HK-2 (cell line): Measurements from ENCODE around the gene CTSH.
A peak's percentile ranks its signal among the peaks of the same experiment; 100 is the strongest.
"Not testable (repeated sequence)": the region's sequence is repeated elsewhere in the genome, so short reads cannot be mapped to it uniquely, and the experiment has no call there.

Source experiments
- DNase-seq: peaks from one replicate; pipeline ENCODE4 v3.0.0-alpha.2; 2018; ENCODE audit not compliant: unreplicated experiment

Gene CTSH

DNA sequence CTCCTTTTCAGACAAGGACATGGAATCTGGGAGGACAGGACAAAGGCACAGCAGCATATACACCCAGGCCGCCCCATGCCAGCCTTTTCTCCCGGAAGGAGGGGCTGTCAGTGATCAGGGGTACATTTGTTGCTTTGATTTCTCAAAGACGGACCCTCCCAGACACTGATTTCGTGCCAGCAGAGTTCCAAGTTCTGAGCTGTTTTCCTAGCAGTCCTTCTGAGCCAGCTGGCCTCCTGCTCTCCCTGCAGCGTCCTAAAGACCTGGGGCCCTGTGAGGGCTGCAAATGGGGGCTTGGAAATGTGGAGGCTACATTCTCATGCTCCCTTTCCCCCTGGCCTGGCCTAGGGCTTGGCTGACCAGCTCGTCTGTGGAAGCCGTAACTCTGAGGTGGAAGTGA is 22.3 kb downstream of the CTSH start:
- DNase-seq, result no peak

DNA sequence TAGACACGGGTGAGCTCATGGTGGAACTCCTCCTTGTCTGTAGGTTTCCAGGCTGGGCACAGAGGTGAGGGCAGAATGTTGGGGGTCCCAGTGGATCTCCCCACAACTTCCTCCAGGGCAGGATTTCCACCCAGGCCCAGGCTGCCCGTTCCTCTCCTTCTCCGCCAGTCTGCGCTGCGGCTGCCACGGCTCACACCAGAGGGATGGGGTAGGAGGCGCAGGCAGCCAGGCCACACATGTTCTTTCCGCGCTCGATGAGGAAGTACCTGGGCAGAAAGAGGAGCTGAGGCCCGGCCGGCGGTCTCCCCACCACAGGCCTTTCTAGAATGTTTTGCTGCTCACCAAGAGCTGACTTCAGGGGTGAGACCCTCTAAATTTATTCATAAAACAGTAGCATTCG is 22.9 kb downstream of the CTSH start:
- DNase-seq, result no peak

DNA sequence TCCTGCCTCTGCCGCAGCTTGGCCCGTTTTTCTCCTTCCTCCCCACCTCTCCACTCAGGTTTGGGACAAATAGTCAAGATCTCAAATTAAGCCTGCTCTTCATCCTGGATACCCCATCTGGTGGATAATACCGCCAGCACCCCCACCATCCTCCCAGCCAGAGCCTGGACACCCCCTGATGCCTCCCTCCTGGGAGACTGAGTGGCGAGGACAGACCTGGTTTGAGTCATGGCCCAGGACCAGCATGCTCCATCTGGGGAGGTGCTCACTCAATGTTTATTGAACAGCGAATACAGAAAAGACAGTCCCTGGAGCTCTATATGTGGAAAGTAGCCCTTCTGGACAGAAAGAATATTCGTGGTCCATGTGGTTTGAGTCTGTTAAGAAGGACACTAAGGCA is 23.3 kb downstream of the CTSH start:
- DNase-seq, result no peak

DNA sequence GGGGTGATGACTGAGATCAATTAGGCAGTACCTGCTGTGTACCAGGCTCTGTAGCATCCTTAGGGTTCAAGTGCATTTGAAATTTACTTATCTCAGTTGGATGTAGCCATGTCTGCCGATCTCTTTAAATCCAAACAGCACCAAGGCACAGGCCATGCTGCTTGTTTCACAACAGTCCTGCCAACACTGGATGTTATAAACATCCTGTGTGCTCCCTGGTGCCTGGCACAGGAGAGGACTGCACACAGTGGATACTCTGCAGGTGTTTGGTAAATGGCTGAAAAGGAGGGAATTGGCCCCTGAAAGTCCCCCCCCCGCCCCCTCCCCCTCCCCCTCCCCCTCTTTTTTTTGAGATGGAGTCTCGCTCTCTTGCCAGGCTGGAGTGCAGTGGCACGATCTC is 27.0 kb downstream of the CTSH start:
- no peak for DNase-seq

DNA sequence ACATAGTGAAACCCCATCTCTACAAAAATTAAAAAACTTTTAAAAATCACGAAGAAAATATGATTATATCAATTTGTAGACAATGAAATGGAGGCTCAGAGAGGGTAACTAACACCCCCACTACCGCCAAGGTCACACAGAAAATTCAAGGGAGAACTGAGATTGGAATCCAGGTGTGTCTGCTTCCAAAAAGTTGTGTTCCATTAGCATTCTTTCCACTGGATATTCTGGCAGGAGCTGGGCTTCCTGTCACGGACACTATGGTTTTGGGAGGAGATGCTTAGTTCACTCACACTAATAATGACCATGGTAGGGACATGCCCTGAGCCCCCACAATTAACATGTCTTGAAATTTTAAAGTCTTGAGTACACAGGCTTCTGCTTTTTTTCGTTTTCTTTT is 28.8 kb downstream of the CTSH start:
- no peak for DNase-seq

DNA sequence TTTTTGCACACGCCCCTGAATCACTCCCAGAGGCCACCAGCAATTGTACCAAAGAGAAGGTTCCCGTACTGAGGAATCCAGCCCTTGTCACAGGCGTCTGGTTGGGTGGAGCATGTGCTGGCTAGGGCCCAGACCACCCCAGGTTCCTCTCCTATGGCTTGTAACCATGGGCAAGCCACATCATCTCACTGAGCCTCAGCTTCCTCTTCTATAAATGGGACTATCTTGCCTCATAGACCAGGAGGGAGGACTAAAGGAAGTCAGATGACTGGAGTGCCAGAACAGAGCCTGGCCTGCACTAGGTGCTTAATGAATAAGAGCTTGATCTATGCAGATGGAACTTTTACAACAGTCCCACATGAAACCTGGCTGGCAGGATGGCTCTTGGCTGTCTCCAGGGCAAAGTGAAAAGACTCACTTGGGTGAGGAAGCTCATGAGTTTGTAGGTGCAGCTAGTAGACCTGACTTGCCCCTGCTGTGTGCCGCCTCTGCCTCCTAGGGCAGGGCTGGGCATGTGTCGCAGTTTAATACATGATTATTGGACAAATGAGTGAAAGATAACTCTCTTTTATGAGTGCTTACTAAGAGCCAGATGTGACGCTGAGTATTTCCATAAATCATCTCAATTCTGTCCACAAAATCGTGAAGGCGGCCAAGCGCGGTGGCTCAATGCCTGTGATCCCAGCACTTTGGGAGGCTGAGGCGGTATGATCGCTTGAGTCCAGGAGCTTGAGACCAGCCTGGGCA is 29.3 kb downstream of the CTSH start:
- no peak for DNase-seq

DNA sequence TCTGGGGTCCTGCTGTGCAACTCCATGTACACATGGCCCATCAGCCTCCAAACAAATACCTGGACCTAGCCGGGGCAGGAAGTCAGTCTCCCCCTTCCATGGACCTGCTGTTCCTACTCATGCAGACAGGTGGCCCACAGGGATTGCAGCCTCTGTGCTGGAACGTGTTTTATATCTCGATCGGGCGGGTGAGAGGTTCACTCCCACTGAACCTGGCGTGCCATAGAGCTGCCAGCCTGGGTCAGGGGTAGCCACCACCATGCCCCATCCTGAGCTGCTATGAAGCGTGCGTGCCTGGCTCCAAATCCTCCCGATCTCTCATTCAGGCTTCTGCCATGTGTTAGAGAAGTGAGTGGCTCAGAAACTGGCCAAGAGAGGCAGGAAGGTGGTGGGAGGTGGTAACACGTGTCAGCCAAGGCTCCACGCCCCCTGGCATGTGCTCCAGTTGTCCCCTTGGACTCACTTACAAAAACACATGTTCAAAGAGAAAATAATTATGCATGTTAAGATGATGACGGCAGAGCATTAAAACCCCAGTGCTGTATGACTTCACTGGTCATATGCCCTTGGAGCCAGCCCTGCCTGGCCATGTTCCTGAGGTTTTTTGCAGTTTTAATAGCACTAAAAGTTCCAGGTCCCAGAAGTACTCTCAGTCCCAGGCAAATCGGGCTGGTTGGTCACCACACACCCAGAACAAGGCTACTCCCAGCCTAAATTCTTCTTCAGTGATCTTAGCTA is 30.6 kb downstream of the CTSH start:
- DNase-seq, result no peak

DNA sequence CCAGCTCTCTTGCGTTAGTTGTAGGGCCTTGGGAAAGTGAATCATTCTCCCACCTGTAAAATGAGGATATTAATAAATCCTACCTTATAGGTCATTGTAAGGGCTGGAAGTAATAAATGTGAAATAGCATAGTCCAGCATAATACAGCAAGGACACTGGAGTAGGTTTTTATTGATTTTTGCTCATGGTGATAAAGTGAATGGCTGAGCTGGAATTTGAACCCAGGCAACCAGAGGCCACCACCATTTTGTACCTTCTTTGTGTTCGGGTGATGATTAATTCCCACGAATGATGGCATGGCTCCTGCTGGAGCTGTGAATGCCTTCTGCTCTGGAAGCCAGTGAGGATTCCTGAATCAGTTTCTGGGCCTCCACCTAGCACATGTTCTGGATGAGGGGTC is 31.8 kb downstream of the CTSH start:
- DNase-seq, result no peak

DNA sequence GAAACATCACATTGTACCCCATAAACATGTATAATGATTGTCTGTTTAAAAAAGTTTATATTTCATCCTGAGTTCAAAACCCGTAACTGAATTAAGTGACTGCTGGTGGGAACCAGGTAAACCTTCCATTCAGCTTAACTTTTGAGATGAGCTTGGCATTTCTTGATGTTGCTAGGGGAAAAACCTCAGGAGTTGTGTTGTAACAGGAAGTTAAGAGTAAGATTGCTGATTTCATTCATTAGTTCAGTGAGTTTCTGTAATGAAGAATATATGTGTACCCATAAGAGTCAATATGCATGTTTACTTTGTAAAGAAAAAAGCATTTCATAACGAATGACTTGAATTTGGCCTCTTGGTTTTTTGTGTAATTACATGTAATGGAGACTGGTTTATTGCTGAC is 32.5 kb downstream of the CTSH start:
- DNase-seq, result no peak

DNA sequence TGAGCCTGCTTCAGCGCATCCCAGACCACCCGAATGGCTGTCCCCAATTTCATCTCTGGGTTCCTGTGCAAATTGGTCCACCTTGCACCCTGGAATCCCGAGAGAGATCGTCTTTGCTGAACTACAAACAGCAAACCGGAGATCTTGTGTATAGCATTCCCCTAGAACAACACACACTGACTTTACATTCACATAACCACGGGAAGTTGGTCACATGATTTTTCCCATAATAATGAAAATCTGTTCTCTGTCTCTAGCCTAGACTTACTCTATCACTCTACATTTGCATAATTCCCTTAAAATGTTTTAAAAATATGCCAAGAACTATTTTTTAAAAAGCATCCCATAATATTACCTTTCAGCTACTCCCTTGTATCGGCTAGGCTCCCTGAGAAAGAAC is 34.6 kb downstream of the CTSH start:
- DNase-seq, result no peak

DNA sequence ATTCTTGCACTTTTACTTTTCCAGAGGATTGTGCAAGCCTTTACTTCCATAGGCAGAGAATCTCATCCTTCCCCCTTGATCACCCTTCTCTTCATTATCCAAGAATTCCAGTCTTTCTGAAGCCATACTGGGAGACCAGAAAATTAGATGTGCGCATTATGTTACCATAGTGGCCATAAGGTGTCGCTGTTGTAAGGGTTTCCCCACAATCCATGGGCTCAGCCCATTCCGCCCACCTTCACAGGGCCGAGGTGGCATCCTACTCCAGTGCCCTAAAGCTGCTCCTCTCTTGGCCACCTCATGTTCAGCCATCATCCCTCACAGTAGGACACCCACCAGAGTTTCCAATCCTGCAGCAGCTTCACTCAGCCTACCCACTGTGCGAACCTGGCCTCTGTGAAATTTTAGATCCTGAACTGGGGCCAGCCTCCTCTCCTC is 35.0 kb downstream of the CTSH start:
- DNase-seq, result no peak

DNA sequence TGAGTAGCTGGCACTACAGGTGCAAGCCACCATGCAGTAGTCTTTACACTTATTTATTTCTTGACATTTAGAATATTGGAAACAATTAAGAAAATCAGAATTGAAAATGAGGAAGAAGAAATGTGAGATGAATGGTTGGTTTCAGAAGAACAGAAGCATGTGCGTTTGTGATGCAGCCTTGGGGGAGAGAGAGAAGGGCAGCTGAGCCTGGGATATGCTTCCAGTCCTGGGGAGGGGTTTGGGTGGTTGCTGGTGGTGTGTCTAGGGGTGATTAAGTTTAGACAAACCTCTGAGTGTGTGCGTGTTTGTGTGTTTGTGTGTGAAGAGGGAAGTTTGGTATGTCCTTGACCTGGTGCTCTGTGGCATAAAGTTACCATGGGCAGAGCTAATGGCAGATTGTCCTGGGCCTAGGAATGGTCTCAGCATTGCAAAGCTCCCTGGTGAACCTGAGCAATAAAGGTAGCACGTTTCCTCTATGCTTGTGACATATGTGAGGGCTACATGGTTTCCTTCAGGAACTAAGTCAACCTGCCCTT is 35.6 kb downstream of the CTSH start:
- no peak for DNase-seq

DNA sequence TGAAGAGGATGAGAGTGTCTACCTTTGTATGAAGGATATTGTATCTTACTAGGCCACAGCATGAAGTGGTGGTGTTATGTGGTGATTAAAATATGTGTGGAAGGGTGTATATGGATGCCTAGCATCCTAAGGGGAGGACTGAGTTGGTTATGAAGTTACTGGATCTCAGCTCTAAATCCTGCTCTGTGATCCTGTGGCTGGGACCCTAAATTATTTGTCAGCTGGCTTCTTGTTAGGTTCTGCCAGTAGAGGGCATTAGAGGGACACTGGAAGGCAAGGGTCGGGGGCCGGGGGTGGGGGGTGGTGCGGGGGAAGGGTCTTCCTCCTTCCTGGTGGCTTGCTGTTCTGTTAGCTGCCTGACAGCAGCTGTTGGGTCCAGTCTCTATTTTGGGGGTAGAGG is 37.3 kb downstream of the CTSH start:
- no peak for DNase-seq

DNA sequence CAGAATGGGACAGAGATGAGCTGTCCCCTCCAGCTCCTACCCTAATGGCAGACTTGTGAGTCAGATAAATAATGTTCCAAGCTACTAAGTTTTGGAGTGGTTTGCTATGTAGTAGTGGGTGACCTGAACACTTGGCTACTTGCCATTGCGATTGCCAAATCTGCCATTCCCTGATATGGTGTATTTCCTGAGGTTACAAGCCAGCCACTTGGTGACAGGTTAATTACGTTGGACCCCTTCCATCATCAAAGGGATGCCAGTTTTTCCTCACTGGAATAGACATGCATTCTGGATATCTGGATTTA is 38.6 kb downstream of the CTSH start:
- peak; percentile 64 for DNase-seq

DNA sequence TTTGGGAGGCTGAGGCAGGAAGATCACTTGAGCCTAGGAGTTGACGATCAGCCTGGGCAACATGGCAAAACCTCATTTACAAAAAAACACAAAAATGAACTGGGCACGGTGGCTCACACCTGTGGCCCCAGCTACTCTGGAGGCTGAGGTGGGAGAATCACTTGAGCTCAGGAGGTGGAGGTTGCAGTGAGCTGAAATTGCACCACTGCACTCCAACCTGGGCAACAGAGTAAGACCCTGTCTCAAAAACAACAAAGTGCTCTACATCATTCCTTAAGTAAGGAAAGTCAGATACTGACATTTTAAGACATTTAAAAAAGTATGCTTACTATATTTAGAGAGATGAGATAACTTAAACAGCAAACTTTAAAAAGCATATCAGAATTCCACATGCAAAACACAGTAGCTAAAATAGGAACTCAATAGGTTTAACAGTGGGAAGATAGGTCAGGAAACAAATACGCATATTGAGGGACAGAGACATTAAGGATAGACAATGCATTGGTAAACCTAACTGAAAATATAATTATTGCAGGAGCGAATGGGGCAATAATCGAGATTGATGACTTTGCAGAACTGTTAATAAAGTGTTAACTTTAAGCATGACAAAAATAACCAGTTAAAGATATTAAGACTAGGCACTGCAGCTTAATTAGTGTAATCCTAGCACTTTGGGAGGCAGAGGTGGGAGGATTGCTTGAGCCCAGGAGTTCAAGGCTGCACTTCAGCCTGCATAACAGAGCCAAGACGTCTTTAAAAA is 40.1 kb downstream of the CTSH start:
- no peak for DNase-seq

DNA sequence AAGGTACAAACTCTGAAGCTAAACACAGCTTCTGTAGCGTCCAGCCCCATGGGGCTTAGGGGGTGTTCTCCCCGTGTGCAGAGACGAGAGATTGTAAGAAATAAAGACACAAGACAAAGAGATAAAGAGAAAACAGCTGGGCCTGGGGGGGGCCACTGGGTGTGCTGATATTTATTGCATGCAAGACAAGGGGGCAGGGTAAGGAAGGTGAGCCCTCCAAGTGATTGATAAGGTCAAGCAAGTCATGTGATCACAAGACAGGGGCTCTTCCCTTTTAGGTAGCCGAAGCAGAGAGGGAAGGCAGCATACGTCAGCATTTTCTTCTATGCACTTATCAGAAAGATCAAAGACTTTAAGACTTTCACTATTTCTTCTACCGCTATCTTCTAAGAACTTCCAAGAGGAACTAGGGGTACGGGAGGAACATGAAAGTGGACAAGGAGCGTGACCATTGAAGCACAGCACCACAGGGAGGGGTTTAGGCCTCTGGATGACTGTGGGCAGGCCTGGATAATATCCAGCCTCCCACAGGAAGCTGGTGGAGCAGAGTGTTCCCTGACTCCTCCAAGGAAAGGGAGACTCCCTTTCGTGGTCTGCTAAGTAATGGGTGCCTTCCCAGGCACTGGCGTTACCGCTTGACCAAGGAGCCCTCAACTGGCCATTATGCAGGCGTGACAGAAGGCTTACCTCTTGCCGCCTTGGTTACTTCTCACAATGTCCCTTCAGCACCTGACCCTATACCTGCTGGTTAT is 42.4 kb downstream of the CTSH start:
- not testable (repeated sequence) for DNase-seq

DNA sequence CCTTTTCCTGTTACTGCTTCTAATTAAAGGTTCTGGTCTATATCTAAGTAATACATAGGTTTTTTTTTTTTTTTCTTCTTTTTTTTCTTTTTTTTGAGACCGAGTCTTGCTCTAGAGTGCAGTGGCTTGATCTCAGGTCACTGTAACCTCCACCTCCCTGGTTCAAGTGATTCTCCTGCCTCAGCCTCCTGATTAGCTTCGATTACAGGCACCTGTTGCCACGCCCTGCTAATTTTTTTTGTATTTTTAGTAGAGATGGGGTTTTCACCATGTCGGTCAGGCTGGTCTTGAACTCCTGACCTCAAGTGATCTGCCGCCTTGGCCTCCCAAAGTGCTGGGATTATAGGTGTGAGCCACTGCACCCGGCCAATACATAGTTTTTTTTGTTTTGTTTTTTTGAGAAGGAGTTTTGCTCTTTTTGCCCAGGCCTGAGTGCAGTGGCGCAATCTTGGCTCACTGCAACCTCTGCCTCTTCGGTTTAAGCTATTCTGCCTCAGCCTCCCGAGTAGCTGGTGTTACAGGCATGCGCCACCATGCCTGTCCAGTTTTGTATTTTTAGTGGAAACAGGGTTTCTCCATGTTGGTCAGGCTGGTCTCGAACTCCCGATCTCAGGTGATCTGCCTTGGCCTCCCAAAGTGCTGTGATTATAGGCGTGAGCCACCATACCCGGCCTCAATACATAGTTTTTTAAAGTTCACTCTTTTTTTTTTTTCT is 43.9 kb downstream of the CTSH start:
- DNase-seq, result not testable (repeated sequence)

DNA sequence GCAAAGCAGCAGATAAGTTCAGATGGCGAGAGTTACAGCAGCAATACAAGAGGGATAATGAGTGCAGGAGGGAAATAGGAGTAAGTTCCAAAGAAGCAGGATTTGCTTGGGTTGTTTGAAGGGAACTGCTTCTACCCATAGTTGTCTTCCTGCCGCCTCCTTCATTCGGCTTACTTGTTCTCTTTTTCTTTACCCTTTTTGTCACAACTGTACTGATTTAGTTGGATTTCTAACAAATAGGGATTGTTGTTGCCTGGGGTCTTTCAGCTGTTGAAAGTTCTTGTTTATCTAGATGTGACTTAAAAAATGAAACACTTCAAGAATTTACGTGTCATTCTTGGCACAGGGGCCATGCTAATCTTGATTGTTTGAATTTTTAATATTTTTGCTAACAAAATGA is 46.3 kb downstream of the CTSH start:
- no peak for DNase-seq

DNA sequence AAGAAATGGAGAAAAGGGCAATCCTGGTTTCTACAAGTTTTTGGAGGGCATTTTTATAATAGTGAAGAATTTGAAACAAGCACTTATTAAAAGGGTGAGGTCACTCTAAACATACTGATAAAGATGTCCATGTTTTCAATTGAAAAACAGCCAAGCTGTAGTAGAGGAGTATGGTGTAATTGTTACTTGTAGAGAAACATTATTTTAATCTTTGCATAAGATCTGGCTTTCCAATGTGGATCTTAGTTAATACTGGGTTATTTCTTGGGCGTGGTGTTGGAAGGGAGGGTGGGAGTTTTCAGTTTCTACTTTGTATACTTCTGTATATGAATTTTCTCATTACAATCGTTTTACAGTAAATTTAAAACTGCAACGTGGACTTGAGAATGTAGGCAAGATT is 49.4 kb downstream of the CTSH start:
- no peak for DNase-seq

DNA sequence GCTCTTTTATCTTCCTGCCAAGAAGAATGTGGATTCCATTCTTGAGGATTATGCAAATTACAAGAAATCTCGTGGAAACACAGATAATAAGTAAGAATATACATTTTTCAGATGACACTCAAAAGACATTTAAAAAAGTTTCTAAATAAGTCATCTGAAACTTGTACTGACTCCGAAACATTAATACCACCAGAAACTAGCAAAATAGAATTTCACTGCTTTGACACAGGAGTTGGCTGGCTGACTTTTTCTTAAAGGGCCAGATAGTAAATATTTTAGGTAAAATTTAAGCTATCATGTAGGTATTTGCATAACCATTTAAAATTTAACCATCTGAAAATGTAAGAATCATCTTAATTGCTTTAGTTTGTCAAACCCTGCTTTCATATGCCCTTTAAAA is 51.3 kb downstream of the CTSH start:
- no peak for DNase-seq

DNA sequence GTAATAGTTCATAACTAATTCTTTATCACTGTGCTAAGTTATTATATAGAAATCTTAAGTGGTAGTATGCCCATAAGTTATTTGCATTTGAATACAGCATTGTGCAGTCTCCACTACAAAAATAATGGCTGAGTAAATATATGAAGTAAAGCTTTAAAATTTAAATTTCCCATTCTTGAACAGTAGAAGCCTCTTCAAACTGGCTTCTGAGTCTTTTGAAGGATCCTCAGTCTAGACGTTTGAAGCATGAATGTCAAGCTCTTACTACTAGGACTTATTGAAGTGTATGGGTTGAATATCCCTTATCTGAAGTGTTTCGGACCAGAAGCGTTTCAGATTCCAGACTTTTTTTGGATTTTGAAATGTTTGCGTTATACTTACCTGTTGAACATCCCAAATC is 55.8 kb downstream of the CTSH start:
- DNase-seq, result no peak
